Measurements from ENCODE around the gene HDHD5.

GRCh38 chr22:17198170-17199002 is 39.3 kb upstream of the HDHD5 start:
- no peak for TF ChIP-seq CTCF (IDR thresholded peaks at IDR 0.05)
- TF ChIP-seq EP300 (IDR thresholded peaks at IDR 0.05), result no peak

Measured in suprapubic skin (tissue), 3 donors.